Subcutaneous abdominal adipose tissue (tissue), 5 donors: ENCODE data around the gene CYP3A5.
"Not testable (repeated sequence)": the region's sequence is repeated elsewhere in the genome, so short reads cannot be mapped to it uniquely, and the experiment has no call there.

Source experiments
- H3K27ac ChIP-seq: one replicate; pipeline ENCODE4 v1.7.0; 2013; ENCODE audit warnings: low read depth, mild to moderate bottlenecking, inconsistent platforms, low read length, moderate library complexity
- H3K27me3 ChIP-seq, 5 donors: one replicate each; pipeline ENCODE4 v1.7.0; 2013; ENCODE audit warnings: low read length in 5 of 5, inconsistent platforms in 1 of 5; ENCODE audit not compliant: control insufficient read depth in 5 of 5, insufficient read depth in 4 of 5
- H3K36me3 ChIP-seq, 5 donors: one replicate each; pipeline ENCODE4 v1.7.0; 2013; ENCODE audit warnings: low read length in 5 of 5; ENCODE audit not compliant: control insufficient read depth in 5 of 5, insufficient read depth in 5 of 5
- H3K4me1 ChIP-seq, 5 donors: one replicate each; pipeline ENCODE4 v1.7.0; 2013; ENCODE audit warnings: low read length in 5 of 5, mild to moderate bottlenecking in 3 of 5, moderate library complexity in 1 of 5; ENCODE audit not compliant: control insufficient read depth in 5 of 5, insufficient read depth in 5 of 5
- H3K4me3 ChIP-seq, 5 donors: one replicate each; pipeline ENCODE4 v1.7.0; 2013; ENCODE audit warnings: low read length in 5 of 5, low read depth in 1 of 5
- H3K9ac ChIP-seq, 5 donors: one replicate each; pipeline ENCODE4 v1.7.0; 2013; ENCODE audit warnings: low read length in 5 of 5, mild to moderate bottlenecking in 4 of 5, moderate library complexity in 3 of 5
- H3K9me3 ChIP-seq, 5 donors: one replicate each; pipeline ENCODE4 v1.7.0; 2013; ENCODE audit warnings: low read length in 5 of 5; ENCODE audit not compliant: control insufficient read depth in 5 of 5
- donor health status: healthy.
- donor health status: healthy.
- donor health status: healthy.
- donor health status: healthy.
- donor health status: healthy.

Gene CYP3A5

DNA sequence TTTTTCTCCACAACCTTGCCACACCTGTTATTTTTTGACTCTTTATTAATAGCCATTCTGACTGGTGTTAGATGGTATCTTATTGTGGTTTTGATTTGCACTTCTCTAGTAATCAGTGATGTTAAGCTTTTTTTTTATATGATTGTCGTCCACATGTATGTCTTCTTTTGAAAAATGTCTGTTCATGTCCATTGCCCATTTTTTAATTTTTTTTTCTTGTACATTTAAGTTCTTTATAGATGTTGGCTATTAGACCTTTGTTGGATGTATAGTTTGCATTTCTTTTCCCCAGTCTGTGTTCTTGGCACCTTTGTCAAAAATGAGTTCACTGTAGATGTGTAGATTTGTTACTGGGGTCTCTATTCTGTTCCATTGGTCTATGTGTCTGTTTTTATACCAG is 34.2 kb downstream of the CYP3A5 start:
- Histone ChIP-seq H3K4me1 (no peaks in the 10 kb centered on the region), H3K27ac (no peak overlapping the region), H3K36me3 (peaks cover 3 to 20% (median 12%) of the 10 kb centered on the region in 5 donors), H3K9me3 (no peaks in the 10 kb centered on the region), H3K27me3 (no peaks in the 10 kb centered on the region), H3K9ac (no peak overlapping the region), H3K4me3 (no peak overlapping the region)

DNA sequence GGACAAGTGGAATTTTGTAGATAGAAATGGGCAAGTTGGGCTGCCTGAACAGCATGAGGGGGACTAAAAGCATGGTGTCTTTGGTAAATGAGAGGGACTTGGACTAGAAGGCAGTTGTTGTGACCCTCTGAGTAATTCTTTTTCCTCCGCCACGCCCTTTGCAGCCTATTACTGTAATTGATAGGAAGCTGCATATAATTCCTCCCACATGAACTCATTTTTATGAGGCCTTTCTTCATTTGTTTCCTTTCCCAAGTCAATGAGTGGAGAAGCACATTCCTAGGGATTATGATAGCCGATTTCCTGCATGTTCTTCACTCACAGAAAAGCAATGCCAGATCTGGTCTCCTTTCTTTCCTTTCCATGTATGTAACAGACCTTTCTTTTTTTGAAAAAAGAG is 35.4 kb downstream of the CYP3A5 start:
- Histone ChIP-seq H3K4me1 (no peaks in the 10 kb centered on the region), H3K27me3 (no peaks in the 10 kb centered on the region), H3K27ac (no peak overlapping the region), H3K36me3 (peaks cover 3 to 20% (median 12%) of the 10 kb centered on the region in 5 donors), H3K9ac (no peak overlapping the region), H3K4me3 (no peak overlapping the region), H3K9me3 (no peaks in the 10 kb centered on the region)

DNA sequence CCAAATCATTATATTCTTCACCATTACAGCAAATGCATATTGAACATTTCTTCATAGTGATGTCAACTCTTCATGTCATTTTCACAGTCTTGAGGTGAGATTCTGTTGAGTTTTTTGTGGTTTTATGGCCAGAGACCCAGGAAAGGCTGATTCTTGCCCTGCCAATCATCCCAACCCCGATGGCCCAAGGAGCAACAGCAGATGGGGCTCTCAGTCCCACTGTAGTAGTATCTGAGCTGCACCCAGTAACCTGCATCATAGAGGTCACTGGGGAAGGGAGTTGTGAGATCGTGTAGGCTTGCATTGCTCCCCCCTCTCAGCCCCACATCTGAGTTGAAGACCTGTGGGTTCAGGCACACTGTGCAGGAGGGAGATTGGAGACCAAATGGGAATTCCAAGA is 36.3 kb downstream of the CYP3A5 start:
- H3K4me3 ChIP-seq = no peak overlapping the region
- no peak overlapping the region for H3K27ac ChIP-seq
- peaks cover 3 to 24% (median 12%) of the 10 kb centered on the region in 5 donors for H3K36me3 ChIP-seq
- H3K9ac ChIP-seq = no peak overlapping the region
- no peaks in the 10 kb centered on the region for H3K27me3 ChIP-seq
- no peaks in the 10 kb centered on the region for H3K4me1 ChIP-seq
- no peaks in the 10 kb centered on the region for H3K9me3 ChIP-seq

DNA sequence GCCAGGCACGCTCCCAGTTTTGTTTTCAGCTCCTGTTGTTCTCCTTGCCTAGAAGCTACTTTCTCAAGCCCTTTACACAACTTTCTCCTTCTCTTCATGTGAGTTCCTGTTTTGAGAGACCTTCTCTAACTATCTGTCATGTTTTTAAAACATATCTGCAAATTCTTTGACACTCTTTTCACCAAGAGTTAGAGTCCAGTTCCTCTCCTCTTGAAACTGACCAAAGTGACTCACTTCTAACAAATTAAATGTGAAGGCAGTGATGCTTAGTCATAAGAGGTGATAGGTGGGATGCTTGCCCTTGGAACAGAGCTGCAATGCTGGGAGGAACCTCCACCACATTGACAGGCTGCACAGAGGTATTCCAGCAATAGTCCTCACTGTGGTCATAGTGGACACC is 37.8 kb downstream of the CYP3A5 start:
- no peak overlapping the region for H3K9ac ChIP-seq
- no peaks in the 10 kb centered on the region for H3K9me3 ChIP-seq
- no peak overlapping the region for H3K27ac ChIP-seq
- H3K36me3 ChIP-seq = peaks cover 4 to 26% (median 9%) of the 10 kb centered on the region in 5 donors
- no peaks in the 10 kb centered on the region for H3K27me3 ChIP-seq
- H3K4me3 ChIP-seq = no peak overlapping the region
- peaks cover 0 to 8% (median 0%) of the 10 kb centered on the region in 5 donors for H3K4me1 ChIP-seq

DNA sequence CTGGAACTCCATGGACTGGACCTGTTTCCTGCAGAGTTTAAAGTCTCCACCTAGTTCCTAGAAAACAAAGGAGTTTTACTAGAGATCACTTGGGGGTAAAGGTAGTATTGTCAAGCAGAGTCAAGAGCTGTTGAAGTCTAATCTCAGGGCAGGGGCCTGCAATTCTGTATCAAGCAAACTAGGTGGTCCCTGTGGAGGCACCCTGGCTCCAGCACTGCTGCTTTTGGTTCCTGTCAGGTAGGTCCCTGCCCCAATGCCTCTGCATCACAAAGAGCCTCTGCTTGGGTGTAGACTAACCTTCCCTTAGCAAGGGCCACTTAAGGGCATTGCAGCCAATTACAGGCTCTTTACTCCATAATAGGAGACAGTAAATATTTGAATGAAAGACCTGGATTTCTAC is 40.5 kb downstream of the CYP3A5 start:
- H3K27ac ChIP-seq = no peak overlapping the region
- H3K9me3 ChIP-seq = no peaks in the 10 kb centered on the region
- H3K4me3 ChIP-seq = no peak overlapping the region
- peaks cover 4 to 17% (median 6%) of the 10 kb centered on the region in 5 donors for H3K36me3 ChIP-seq
- H3K9ac ChIP-seq = no peak overlapping the region
- no peaks in the 10 kb centered on the region for H3K27me3 ChIP-seq
- H3K4me1 ChIP-seq = peaks cover 0 to 12% (median 0%) of the 10 kb centered on the region in 5 donors

DNA sequence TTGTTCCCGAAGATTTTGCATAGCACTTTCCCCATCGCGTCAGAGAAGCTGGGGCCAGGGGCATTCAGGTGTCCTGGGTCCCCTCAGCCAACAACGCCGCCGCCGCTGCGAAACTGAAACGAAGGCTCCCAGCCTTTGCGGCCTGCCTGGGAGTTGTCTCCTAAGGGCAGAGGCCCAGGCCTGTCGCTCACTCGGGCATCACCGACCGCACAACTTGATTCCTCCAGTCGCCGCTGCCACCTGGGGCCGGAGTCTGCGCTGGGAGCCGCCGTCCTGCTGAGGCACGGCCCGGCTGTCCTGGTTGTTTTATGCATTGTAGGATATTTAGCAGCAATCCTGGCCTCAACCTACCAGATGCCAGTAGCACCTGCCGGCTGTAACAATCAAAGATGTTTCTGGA is 41.1 kb downstream of the CYP3A5 start:
- Histone ChIP-seq H3K9me3 (no peaks in the 10 kb centered on the region), H3K36me3 (peaks cover 3 to 18% (median 6%) of the 10 kb centered on the region in 5 donors), H3K27me3 (no peaks in the 10 kb centered on the region), H3K27ac (no peak overlapping the region), H3K4me3 (no peak overlapping the region), H3K4me1 (peaks cover 0 to 15% (median under 1%) of the 10 kb centered on the region in 5 donors), H3K9ac (no peak overlapping the region)

DNA sequence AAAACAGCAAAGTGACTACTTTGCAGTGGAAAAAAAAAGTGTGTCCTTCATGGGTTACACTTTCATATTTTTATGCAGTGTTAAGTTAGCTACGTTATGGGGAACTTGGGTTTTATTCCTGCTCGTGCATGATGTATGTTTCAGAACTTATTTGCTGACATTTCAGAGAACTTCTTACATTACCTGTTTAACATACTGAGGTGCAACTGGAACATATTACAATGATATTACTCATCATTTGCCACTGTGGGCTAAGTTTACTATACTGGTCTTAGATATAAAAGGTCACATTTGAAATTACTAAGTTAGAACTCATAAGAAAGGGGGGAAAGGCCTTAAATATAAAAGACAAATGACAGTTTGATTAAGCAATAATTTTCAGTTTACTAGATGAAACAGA is 42.4 kb downstream of the CYP3A5 start:
- not testable (repeated sequence) for H3K9ac ChIP-seq, H3K4me3 ChIP-seq, H3K9me3 ChIP-seq, H3K27me3 ChIP-seq, H3K27ac ChIP-seq
- Histone ChIP-seq H3K4me1 (peaks cover 0 to 28% (median 8%) of the 10 kb centered on the region in 5 donors), H3K36me3 (peaks cover 0 to 23% (median 4%) of the 10 kb centered on the region in 5 donors)

DNA sequence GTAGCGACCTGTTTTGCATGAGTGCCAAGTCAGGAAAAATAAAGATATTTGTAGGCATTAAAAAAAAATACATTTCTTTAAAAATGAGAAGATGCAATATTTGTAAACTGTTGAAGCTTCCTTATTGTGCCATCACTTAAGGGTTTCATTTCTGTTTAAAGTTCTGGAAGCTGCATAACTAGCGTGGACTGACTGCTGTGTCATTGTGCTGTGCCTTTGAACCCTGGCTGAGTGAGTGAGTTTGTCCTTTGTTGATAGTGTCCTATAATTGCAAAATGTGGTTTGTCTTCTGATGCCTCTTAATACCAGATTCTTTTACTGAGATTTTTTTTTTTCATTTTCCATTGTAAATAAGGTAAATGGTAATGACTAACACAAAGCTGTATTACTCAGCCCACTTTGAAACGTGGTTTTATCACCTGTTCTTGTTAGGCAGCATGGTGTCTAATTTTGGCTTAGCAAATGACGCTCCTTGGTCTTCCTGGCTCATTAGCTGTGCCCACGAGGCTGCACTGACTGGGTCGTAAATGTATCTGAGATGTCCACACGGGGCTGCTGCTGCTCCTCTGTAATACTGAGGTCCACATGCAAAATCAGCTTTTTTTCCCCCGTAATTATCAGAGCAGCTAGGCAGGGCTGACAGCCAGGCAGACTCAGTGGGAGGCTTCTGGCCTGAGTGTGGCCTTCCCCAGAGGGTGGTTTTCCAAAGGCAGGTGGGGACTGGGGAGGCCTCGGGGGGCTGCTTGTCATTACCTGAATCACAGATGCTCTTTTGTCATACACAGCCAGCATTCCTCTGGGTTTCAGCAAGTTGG is 48.3 kb downstream of the CYP3A5 start:
- Histone ChIP-seq H3K36me3 (peaks cover 15 to 71% (median 52%) of the 10 kb centered on the region in 5 donors), H3K27me3 (no peaks in the 10 kb centered on the region), H3K4me3 (no peak overlapping the region), H3K9ac (peak overlapping the region in 1 of 5 donors; percentile 29), H3K27ac (no peak overlapping the region), H3K4me1 (peaks cover 0 to 24% (median 8%) of the 10 kb centered on the region in 5 donors), H3K9me3 (no peaks in the 10 kb centered on the region)

DNA sequence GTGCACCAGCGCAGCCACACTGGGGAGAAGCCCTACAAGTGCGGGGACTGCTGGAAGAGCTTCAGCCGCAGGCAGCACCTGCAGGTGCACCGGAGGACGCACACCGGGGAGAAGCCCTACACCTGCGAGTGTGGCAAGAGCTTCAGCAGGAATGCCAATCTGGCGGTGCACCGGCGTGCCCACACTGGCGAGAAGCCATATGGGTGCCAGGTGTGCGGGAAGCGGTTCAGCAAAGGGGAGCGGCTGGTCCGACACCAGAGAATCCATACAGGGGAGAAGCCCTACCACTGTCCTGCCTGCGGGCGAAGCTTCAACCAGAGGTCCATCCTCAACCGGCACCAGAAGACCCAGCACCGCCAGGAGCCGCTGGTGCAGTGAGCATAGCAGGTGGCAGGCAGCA is 50.2 kb downstream of the CYP3A5 start:
- Histone ChIP-seq H3K9me3 (no peaks in the 10 kb centered on the region), H3K4me1 (peaks cover 0 to 21% (median 8%) of the 10 kb centered on the region in 5 donors), H3K27me3 (no peaks in the 10 kb centered on the region), H3K27ac (no peak overlapping the region), H3K4me3 (no peak overlapping the region), H3K36me3 (peaks cover 17 to 90% (median 71%) of the 10 kb centered on the region in 5 donors), H3K9ac (peak overlapping the region in 1 of 5 donors; percentile 44)
